DND-41 (cell line): ENCODE data around the gene FUZ.

Source experiments
- ATAC-seq: fragments of 200-7000 bp; cut with Tn5 transposase; 3 replicates; pipeline ENCODE4 v1.9.1; 2021; ENCODE audit warnings: low read depth; ENCODE audit not compliant: insufficient read depth
- DNase-seq: peaks from one replicate; pipeline ENCODE4 v3.0.0-alpha.2; 2020
- H2AFZ ChIP-seq: 2 replicates; pipeline ENCODE4 v1.6.0; 2012; ENCODE audit warnings: low read depth, low read length
- H3K27ac ChIP-seq: 2 replicates; pipeline ENCODE4 v1.5.1; 2012; ENCODE audit warnings: low read length, inconsistent platforms
- H3K27me3 ChIP-seq: fragments of 200-600 bp; sonication (generic); 2 replicates; pipeline ENCODE4 v1.6.0; 2012; ENCODE audit warnings: low read length, mild to moderate bottlenecking, inconsistent platforms; ENCODE audit not compliant: insufficient read depth, poor library complexity
- H3K36me3 ChIP-seq: 2 replicates; pipeline ENCODE4 v1.5.1; 2012; ENCODE audit warnings: low read length, inconsistent platforms; ENCODE audit not compliant: insufficient read depth
- H3K4me1 ChIP-seq: 2 replicates; pipeline ENCODE4 v1.5.1; 2012; ENCODE audit warnings: mild to moderate bottlenecking, low read length; ENCODE audit not compliant: insufficient read depth
- H3K4me2 ChIP-seq: 2 replicates; pipeline ENCODE4 v1.6.0; 2012; ENCODE audit warnings: mild to moderate bottlenecking, moderate library complexity, low read length, inconsistent platforms; ENCODE audit not compliant: insufficient read depth
- H3K4me3 ChIP-seq, 2 experiments: fragments of 200-600 bp in 1 of 2; shearing (Covaris generic) in 1 of 2; 2 replicates each; pipeline ENCODE4 v1.5.1; 2012 to 2016; ENCODE audit warnings: inconsistent platforms in 2 of 2, low read length in 2 of 2, mild to moderate bottlenecking in 2 of 2, low read depth in 1 of 2, moderate library complexity in 1 of 2
- H3K79me2 ChIP-seq: 2 replicates; pipeline ENCODE4 v1.6.0; 2012; ENCODE audit warnings: low read length, inconsistent platforms; ENCODE audit not compliant: insufficient read depth
- H3K9ac ChIP-seq: 2 replicates; pipeline ENCODE4 v1.6.0; 2012; ENCODE audit warnings: low read depth, mild to moderate bottlenecking, inconsistent platforms, low read length, moderate library complexity
- H3K9me3 ChIP-seq: 2 replicates; pipeline ENCODE4 v1.5.1; 2012; ENCODE audit warnings: low read length, moderate library complexity, mild to moderate bottlenecking, inconsistent platforms; ENCODE audit not compliant: insufficient read depth, severe bottlenecking
- H4K20me1 ChIP-seq: 2 replicates; pipeline ENCODE4 v1.6.0; 2012; ENCODE audit warnings: low read length; ENCODE audit not compliant: insufficient read depth
- EZH2 ChIP-seq: IDR thresholded peaks from 3 replicates; pipeline ENCODE4 v1.6.1; 2012; ENCODE audit warnings: borderline replicate concordance, low read depth, mild to moderate bottlenecking, moderate library complexity, low read length, inconsistent platforms; ENCODE audit not compliant: severe bottlenecking
- TF ChIP-seq, protein P1 (sequence below): IDR thresholded peaks from 2 replicates; pipeline ENCODE4 v1.5.1; 2012; ENCODE audit warnings: borderline replicate concordance, low read length, moderate library complexity, mild to moderate bottlenecking; ENCODE audit not compliant: poor library complexity, severe bottlenecking; ENCODE audit errors: extremely low read depth

Gene FUZ

GRCh38 chr19:49843265-49843664, 30.2 kb upstream of the FUZ start:
- H3K9me3 ChIP-seq: no peaks in the 10 kb centered on the region
- H3K4me3 ChIP-seq: no peak overlapping the region
- no peaks in the 10 kb centered on the region for H3K79me2 ChIP-seq
- no peak overlapping the region for H3K27ac ChIP-seq
- H3K4me2 ChIP-seq: no peak overlapping the region
- H3K36me3 ChIP-seq: peaks cover 24% of the 10 kb centered on the region
- TF ChIP-seq, protein P1, sequence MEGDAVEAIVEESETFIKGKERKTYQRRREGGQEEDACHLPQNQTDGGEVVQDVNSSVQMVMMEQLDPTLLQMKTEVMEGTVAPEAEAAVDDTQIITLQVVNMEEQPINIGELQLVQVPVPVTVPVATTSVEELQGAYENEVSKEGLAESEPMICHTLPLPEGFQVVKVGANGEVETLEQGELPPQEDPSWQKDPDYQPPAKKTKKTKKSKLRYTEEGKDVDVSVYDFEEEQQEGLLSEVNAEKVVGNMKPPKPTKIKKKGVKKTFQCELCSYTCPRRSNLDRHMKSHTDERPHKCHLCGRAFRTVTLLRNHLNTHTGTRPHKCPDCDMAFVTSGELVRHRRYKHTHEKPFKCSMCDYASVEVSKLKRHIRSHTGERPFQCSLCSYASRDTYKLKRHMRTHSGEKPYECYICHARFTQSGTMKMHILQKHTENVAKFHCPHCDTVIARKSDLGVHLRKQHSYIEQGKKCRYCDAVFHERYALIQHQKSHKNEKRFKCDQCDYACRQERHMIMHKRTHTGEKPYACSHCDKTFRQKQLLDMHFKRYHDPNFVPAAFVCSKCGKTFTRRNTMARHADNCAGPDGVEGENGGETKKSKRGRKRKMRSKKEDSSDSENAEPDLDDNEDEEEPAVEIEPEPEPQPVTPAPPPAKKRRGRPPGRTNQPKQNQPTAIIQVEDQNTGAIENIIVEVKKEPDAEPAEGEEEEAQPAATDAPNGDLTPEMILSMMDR: no peak
- no peak for TF ChIP-seq EZH2
- ATAC-seq: no peak
- DNase-seq: no peak
- no peaks in the 10 kb centered on the region for H3K27me3 ChIP-seq
- H3K9ac ChIP-seq: no peak overlapping the region
- H2AFZ ChIP-seq: no peak overlapping the region
- no peaks in the 10 kb centered on the region for H4K20me1 ChIP-seq
- peaks cover 4% of the 10 kb centered on the region; the same call in 1 of the 2 replicates for H3K4me1 ChIP-seq

DNA sequence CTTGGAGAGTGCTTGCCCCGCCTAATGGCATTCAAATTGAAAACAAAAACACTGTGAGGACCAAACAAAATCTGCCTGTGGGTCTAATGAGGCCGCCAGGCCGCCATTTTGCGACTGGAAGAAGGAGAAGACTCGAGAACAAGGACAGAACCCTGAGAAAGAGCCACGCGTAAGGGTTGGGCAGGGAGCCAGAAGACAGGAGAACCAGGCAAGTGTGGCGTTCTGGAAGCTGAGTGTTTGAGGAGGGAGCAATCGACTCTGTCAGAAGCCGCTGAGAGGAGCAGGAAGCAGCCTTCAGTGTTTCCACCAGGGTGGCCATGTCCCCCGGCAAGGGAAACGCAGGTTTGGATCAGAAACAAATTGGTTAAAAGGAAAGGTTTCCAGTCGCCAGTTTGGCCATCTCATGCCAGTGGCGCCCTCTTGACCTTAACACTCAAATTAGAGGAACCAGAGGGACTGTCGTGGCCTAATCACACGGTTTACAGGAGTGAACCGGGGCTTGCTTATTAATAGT, 27.7 kb upstream of the FUZ start:
- TF ChIP-seq, protein P1: no peak
- TF ChIP-seq EZH2: no peak
- DNase-seq (no peak), ATAC-seq (no peak)
- no peak overlapping the region for H3K9ac ChIP-seq
- H3K27ac ChIP-seq: no peak overlapping the region
- H3K27me3 ChIP-seq: no peaks in the 10 kb centered on the region
- no peaks in the 10 kb centered on the region for H3K4me1 ChIP-seq
- no peaks in the 10 kb centered on the region for H4K20me1 ChIP-seq
- H3K36me3 ChIP-seq: peaks cover 48% of the 10 kb centered on the region
- no peaks in the 10 kb centered on the region for H3K79me2 ChIP-seq
- no peak overlapping the region for H3K4me3 ChIP-seq
- no peaks in the 10 kb centered on the region for H3K9me3 ChIP-seq
- no peak overlapping the region for H3K4me2 ChIP-seq
- no peak overlapping the region for H2AFZ ChIP-seq

GRCh38 chr19:49840321-49840720, 27.2 kb upstream of the FUZ start:
- H3K79me2 ChIP-seq: no peaks in the 10 kb centered on the region
- H3K4me1 ChIP-seq: no peaks in the 10 kb centered on the region
- DNase-seq (no peak), ATAC-seq (no peak)
- no peaks in the 10 kb centered on the region for H3K27me3 ChIP-seq
- no peak overlapping the region for H3K9ac ChIP-seq
- no peaks in the 10 kb centered on the region for H4K20me1 ChIP-seq
- no peaks in the 10 kb centered on the region for H3K9me3 ChIP-seq
- no peak overlapping the region for H3K27ac ChIP-seq
- H3K4me2 ChIP-seq: no peak overlapping the region
- TF ChIP-seq, protein P1: no peak
- TF ChIP-seq EZH2: no peak
- H3K4me3 ChIP-seq: no peak overlapping the region
- H3K36me3 ChIP-seq: peaks cover 52% of the 10 kb centered on the region
- no peak overlapping the region for H2AFZ ChIP-seq

GRCh38 chr19:49839713-49840112, 26.6 kb upstream of the FUZ start:
- H3K4me2 ChIP-seq: no peak overlapping the region
- H4K20me1 ChIP-seq: no peaks in the 10 kb centered on the region
- no peak overlapping the region for H3K27ac ChIP-seq
- H3K4me1 ChIP-seq: no peaks in the 10 kb centered on the region
- no peak for DNase-seq
- TF ChIP-seq EZH2: no peak
- TF ChIP-seq, protein P1: no peak
- no peak overlapping the region for H3K4me3 ChIP-seq
- ATAC-seq: no peak
- H3K36me3 ChIP-seq: peaks cover 59% of the 10 kb centered on the region
- no peak overlapping the region for H2AFZ ChIP-seq
- H3K9ac ChIP-seq: no peak overlapping the region
- no peaks in the 10 kb centered on the region for H3K9me3 ChIP-seq
- no peaks in the 10 kb centered on the region for H3K79me2 ChIP-seq
- no peaks in the 10 kb centered on the region for H3K27me3 ChIP-seq
